HL-60 (cell line): Measurements from ENCODE around the gene SLC10A1.

Experiments used
- DNase-seq, 2 experiments: peaks; one replicate each; pipeline ENCODE4 v3.0.0-alpha.2; 2010 to 2020; ENCODE audit warnings: low read depth in 1 of 2, low spot score in 1 of 2
- H3K27ac ChIP-seq: fragments of 250-450 bp; sonication (Bioruptor Pico); replicated peaks from 2 replicates; pipeline ENCODE4 v1.5.1; 2020; ENCODE audit warnings: mild to moderate bottlenecking, moderate library complexity
- H3K27me3 ChIP-seq: fragments of 250-450 bp; sonication (Bioruptor Pico); 2 replicates; pipeline ENCODE4 v1.5.1; 2021; ENCODE audit warnings: mild to moderate bottlenecking, moderate library complexity; ENCODE audit not compliant: insufficient read depth, poor library complexity, severe bottlenecking
- H3K4me3 ChIP-seq: replicated peaks from 2 replicates; pipeline ENCODE4 v1.5.1; 2011; ENCODE audit warnings: mild to moderate bottlenecking, control low read depth, low read length; ENCODE audit not compliant: insufficient read depth
- GABPA ChIP-seq: IDR thresholded peaks from 2 replicates; pipeline ENCODE4 v1.6.1; 2012; ENCODE audit warnings: low read depth
- POLR2AphosphoS5 ChIP-seq: IDR thresholded peaks from 2 replicates; pipeline ENCODE4 v1.6.1; 2012; ENCODE audit warnings: low read depth
- SPI1 ChIP-seq: IDR thresholded peaks from 2 replicates; pipeline ENCODE4 v1.6.1; 2012; ENCODE audit warnings: low read depth, mild to moderate bottlenecking, borderline replicate concordance
- TF ChIP-seq, protein P1 (sequence below): IDR thresholded peaks from 2 replicates; pipeline ENCODE4 v1.6.1; 2012; ENCODE audit warnings: low read depth; ENCODE audit not compliant: insufficient replicate concordance
- TF ChIP-seq, protein P2 (sequence below): IDR thresholded peaks from one replicate; pipeline ENCODE4 v1.5.1; 2011; ENCODE audit warnings: low read length, control low read depth, inconsistent platforms; ENCODE audit not compliant: insufficient read depth

The SLC10A1 gene

DNA sequence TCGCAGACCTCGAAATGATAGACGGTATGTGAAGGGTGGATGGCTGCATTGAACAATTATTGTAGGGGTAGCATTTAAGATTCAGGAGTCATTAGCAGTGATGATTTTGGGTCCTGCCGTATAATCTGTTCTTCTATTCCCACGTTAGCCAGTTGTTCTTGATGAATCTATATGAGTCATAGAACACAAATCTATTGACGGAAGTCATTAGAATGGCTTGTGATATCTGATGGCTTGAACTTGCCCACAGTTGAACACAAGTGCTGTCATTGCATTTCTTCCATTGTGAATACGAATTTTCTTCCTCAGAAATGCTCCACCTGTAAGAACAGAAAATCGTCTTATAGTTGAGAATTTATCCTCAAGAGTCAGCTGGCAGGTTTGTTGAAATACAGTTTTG lies 28.2 kb downstream of the SLC10A1 start:
- TF ChIP-seq GABPA = no peak
- no peak for TF ChIP-seq POLR2AphosphoS5
- TF ChIP-seq, protein P1, sequence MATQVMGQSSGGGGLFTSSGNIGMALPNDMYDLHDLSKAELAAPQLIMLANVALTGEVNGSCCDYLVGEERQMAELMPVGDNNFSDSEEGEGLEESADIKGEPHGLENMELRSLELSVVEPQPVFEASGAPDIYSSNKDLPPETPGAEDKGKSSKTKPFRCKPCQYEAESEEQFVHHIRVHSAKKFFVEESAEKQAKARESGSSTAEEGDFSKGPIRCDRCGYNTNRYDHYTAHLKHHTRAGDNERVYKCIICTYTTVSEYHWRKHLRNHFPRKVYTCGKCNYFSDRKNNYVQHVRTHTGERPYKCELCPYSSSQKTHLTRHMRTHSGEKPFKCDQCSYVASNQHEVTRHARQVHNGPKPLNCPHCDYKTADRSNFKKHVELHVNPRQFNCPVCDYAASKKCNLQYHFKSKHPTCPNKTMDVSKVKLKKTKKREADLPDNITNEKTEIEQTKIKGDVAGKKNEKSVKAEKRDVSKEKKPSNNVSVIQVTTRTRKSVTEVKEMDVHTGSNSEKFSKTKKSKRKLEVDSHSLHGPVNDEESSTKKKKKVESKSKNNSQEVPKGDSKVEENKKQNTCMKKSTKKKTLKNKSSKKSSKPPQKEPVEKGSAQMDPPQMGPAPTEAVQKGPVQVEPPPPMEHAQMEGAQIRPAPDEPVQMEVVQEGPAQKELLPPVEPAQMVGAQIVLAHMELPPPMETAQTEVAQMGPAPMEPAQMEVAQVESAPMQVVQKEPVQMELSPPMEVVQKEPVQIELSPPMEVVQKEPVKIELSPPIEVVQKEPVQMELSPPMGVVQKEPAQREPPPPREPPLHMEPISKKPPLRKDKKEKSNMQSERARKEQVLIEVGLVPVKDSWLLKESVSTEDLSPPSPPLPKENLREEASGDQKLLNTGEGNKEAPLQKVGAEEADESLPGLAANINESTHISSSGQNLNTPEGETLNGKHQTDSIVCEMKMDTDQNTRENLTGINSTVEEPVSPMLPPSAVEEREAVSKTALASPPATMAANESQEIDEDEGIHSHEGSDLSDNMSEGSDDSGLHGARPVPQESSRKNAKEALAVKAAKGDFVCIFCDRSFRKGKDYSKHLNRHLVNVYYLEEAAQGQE = no peak
- TF ChIP-seq, protein P2, sequence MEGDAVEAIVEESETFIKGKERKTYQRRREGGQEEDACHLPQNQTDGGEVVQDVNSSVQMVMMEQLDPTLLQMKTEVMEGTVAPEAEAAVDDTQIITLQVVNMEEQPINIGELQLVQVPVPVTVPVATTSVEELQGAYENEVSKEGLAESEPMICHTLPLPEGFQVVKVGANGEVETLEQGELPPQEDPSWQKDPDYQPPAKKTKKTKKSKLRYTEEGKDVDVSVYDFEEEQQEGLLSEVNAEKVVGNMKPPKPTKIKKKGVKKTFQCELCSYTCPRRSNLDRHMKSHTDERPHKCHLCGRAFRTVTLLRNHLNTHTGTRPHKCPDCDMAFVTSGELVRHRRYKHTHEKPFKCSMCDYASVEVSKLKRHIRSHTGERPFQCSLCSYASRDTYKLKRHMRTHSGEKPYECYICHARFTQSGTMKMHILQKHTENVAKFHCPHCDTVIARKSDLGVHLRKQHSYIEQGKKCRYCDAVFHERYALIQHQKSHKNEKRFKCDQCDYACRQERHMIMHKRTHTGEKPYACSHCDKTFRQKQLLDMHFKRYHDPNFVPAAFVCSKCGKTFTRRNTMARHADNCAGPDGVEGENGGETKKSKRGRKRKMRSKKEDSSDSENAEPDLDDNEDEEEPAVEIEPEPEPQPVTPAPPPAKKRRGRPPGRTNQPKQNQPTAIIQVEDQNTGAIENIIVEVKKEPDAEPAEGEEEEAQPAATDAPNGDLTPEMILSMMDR = no peak
- no peak for TF ChIP-seq SPI1
- Histone ChIP-seq H3K27me3 (no peaks in the 10 kb centered on the region), H3K27ac (no peak overlapping the region), H3K4me3 (no peak overlapping the region)
- DNase-seq = no peak

DNA sequence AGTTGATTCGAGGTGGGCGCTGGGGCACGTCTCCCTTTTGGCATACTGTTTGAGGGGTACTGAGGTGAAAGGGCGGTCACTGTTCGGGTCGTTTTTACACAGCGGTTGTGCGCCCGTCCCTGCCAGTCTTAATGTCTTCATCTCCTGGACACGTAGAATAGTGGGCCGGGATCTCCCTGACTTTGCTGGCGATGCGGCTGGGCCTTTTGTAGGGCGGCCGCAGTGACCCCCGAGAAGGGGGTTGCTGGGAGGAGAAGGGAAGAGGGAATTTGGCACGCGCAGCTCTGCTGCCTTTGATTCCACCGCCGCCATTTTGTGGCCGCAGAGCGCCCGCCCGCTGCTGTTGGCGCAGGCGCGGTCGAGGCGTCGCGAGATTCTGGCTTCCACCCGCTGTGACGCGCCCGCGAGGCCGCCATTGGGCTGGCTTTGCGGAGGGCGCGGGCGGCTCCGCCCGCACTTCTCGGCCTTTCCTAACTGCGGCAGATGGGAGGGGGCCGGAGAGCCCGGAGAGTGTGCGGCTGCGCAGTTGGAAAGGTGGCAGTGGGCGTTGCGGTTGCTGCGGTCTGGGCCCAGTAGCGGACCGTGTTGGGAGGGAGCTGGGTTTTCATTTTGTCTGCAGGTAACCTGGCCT lies 29.6 kb downstream of the SLC10A1 start:
- Histone ChIP-seq H3K4me3 (peak overlapping the region; percentile 63), H3K27ac (peak overlapping the region; percentile 97), H3K27me3 (no peaks in the 10 kb centered on the region)
- peak; percentile 33 to 77 for DNase-seq
- TF ChIP-seq POLR2AphosphoS5 (no peak), GABPA (no peak), SPI1 (no peak)
- TF ChIP-seq, protein P1 = no peak
- TF ChIP-seq, protein P2 = no peak

DNA sequence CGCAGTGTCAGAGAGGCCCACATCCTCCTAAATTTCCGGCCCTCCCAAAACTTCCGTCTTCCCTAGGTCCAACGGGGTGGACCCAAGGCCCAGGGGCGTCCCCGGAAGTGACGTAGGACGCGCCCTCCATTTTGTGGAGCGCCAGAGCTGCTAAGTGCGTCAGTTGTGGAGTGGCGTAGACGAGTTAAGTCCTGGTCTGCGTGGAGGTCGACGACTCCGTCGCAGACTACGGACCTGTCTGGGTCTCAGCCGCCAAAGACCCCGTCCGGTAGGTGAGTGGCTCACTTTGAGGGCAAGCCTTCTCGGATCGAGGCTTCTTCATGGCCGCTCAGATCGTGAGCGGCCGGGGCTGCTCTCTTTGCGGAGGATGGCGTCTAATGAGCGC lies 30.1 kb downstream of the SLC10A1 start, which contains the start of gene SRSF5:
Gene SRSF5 (plus strand): TSS at position 159 of the 385 bp plus-strand sequence. CDS start 1,015 bp downstream, outside the sequence.
- H3K4me3 ChIP-seq = peak within 1 kb of the TSS; percentile 63
- peak within 1 kb of the TSS; percentile 97 for H3K27ac ChIP-seq
- peak; percentile 87 to 89 for DNase-seq
- TF ChIP-seq GABPA (peak; percentile 68), POLR2AphosphoS5 (peak; percentile 98), SPI1 (no peak)
- TF ChIP-seq, protein P1 = no peak
- H3K27me3 ChIP-seq = no peaks in the 10 kb centered on the region
